ENCODE measurements around the gene ADISSP. TPM values are rescaled to one million over a fixed set of nuclear protein-coding genes. Genes with fewer than 3 reads are reported as not detected.
A peak's percentile ranks its signal among the peaks of the same experiment; 100 is the strongest.

Gene ADISSP
- total and polyA plus RNA-seq, 2 experiments from 2014 or later = 24.1 to 38.5 TPM

DNA sequence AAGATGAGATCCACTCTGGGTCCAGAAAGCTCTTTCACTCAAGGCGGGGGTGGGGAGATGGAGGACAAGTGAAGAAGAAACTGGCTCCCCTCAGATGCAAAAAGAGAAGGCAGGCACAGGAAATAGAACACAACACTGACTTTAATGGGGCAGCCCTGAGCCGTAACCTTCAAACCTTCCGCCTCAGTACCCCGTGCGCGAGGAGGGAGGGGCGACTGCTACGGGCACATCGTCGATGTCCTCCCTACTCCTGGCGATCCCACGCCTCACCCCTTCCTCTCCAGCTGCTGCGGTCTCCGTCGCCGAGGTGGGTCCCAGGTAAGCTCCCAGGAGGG lies 9.8 kb upstream of the ADISSP start:
- TF ChIP-seq, protein P1, sequence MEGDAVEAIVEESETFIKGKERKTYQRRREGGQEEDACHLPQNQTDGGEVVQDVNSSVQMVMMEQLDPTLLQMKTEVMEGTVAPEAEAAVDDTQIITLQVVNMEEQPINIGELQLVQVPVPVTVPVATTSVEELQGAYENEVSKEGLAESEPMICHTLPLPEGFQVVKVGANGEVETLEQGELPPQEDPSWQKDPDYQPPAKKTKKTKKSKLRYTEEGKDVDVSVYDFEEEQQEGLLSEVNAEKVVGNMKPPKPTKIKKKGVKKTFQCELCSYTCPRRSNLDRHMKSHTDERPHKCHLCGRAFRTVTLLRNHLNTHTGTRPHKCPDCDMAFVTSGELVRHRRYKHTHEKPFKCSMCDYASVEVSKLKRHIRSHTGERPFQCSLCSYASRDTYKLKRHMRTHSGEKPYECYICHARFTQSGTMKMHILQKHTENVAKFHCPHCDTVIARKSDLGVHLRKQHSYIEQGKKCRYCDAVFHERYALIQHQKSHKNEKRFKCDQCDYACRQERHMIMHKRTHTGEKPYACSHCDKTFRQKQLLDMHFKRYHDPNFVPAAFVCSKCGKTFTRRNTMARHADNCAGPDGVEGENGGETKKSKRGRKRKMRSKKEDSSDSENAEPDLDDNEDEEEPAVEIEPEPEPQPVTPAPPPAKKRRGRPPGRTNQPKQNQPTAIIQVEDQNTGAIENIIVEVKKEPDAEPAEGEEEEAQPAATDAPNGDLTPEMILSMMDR (IDR thresholded peaks at IDR 0.05; ENCODE audit: low read depth, low read length) = no peak
- H3K4me1 ChIP-seq (ENCODE audit: low read depth) = no peaks in the 10 kb centered on the region
- peaks cover 52% of the 10 kb centered on the region for H3K27me3 ChIP-seq
- H3K4me3 ChIP-seq = peak overlapping the region; percentile 21
- H3K27ac ChIP-seq = no peak overlapping the region
- no peaks in the 10 kb centered on the region for H3K9me3 ChIP-seq (ENCODE audit: low read depth)
- H3K36me3 ChIP-seq = no peaks in the 10 kb centered on the region
- DNase-seq (ENCODE audit: low read depth in 1 of 2, low spot score in 1 of 2) = no peak

DNA sequence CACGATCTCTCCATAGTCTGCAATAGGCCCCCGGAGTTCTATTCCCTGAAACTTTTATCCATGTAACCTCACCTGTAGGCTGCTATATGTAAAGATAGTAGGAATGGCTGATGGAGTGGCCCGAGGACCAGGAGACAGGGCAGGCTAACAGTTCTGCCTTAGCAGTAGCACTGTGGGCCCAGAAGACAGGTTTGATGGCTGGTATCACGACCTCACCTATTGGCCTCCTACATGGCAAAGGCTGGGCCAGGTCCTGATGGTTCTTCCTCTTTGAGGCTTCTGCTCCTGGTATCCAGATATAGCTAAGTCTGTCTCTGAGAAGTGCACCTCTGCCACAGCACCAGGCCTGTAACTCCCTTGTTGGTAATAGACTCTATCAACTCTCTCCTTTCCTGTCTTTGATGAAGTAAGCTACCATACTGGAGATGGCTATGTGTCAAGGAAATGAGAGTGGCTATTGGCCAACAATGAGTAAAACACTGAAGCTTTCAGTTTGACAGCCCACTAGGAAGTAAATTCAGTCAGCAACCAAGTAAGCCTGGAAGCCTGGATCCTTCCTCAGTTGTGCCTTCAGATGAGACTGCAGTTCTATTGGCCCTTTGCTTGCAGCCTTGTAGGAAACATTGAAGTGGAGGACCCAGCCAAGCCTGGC lies 8.0 kb upstream of the ADISSP start:
- H3K9me3 ChIP-seq (ENCODE audit: low read depth) = no peaks in the 10 kb centered on the region
- no peak overlapping the region for H3K27ac ChIP-seq
- TF ChIP-seq, protein P1 (IDR thresholded peaks at IDR 0.05; ENCODE audit: low read depth, low read length) = no peak
- DNase-seq (ENCODE audit: low read depth in 1 of 2, low spot score in 1 of 2) = no peak
- H3K4me3 ChIP-seq = no peak overlapping the region
- no peaks in the 10 kb centered on the region for H3K36me3 ChIP-seq
- no peaks in the 10 kb centered on the region for H3K4me1 ChIP-seq (ENCODE audit: low read depth)
- peaks cover 52% of the 10 kb centered on the region for H3K27me3 ChIP-seq

DNA sequence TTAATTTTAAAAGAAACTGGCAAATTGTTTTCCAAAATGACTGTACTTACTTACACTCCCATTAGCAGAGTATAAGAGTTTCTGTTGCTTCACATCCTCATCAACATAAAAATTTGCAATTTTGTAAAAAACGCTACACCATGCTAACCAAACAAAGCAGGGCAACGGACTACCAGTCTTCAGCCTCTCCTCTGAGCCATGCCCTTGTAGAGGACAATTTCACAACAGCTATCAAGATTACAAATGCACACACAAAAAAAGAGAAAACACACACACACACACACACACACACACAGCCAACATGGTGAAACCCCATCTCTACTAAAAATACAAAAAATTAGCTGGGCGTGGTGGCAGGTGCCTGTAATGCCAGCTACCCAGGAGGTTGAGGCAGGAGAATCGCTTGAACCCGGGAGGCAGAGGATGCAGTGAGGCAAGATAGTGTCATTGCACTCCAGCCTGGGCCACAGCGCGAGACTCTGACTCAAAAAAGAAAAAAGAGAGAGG lies 4.1 kb upstream of the ADISSP start:
- TF ChIP-seq, protein P1 (IDR thresholded peaks at IDR 0.05; ENCODE audit: low read depth, low read length) = no peak
- peaks cover 18% of the 10 kb centered on the region for H3K27me3 ChIP-seq
- H3K36me3 ChIP-seq = no peaks in the 10 kb centered on the region
- H3K9me3 ChIP-seq (ENCODE audit: low read depth) = no peaks in the 10 kb centered on the region
- no peak for DNase-seq (ENCODE audit: low read depth in 1 of 2, low spot score in 1 of 2)
- H3K4me3 ChIP-seq = no peak overlapping the region
- H3K27ac ChIP-seq = no peak overlapping the region
- no peaks in the 10 kb centered on the region for H3K4me1 ChIP-seq (ENCODE audit: low read depth)

DNA sequence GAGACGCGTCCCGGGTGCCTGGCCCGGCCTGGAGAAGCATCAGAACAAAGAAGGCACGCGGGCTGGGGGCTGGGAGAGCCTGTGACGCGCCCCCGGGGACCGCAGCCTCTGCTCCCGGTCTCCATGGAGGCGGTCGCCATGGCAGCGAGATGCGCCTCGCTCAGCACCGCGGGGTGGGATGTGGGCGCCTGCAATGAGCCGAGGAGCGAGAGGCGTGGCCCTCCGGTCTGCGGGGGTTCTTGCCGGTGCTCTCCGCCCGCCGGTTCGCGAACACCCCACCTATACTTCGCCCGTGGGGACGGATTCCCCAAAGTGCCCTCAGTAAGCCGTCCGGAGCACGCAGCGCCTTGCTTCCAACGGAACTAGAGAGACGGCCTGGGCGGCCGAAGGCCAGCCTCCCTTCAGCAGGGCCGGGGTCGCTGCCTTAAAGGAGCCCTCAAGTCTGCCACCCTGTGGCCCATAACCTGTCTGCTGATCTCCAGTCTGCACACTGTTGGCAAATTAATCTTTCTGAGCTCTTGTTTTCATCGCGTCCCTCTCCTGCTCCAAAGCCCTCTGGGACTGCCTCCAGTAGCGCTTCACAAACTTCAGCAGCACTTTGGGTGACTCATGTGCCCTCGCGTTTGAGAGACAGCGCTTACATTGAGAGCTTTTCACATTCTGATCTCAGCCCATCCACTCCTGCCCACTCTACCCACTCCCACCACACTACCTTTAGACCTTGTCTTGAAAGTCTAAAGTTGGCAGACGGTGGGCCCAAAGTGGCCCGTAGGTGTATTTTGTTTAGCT lies 983 bp upstream of the ADISSP start:
- TF ChIP-seq, protein P1 (IDR thresholded peaks at IDR 0.05; ENCODE audit: low read depth, low read length) = peak; percentile 43
- Histone ChIP-seq H3K4me3 (peak overlapping the region; percentile 68), H3K9me3 (ENCODE audit: low read depth) (no peaks in the 10 kb centered on the region), H3K27ac (peak overlapping the region; percentile 69), H3K36me3 (no peaks in the 10 kb centered on the region), H3K4me1 (ENCODE audit: low read depth) (no peaks in the 10 kb centered on the region), H3K27me3 (no peaks in the 10 kb centered on the region)
- peak; percentile 81 to 87 for DNase-seq (ENCODE audit: low read depth in 1 of 2, low spot score in 1 of 2)

DNA sequence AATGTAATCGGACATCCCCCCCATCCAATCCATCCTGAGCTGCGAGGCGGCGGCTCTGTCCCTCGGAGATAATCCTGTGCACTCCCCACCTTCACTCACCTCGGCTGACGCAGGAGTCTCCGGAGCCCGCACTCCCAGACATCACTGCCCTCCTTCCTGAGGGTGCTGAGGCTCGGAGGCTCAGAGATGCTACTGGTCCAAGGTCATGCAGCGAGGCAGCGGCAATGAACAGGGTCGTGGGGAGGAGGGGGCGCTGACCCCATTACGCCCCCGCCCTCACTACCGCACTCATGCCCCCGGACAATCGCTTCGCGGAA lies 485 bp downstream of the ADISSP start:
- Histone ChIP-seq H3K27ac (no peak overlapping the region), H3K9me3 (ENCODE audit: low read depth) (no peaks in the 10 kb centered on the region), H3K4me1 (ENCODE audit: low read depth) (no peaks in the 10 kb centered on the region), H3K36me3 (no peaks in the 10 kb centered on the region), H3K4me3 (peak overlapping the region; percentile 68), H3K27me3 (no peaks in the 10 kb centered on the region)
- TF ChIP-seq, protein P1 (IDR thresholded peaks at IDR 0.05; ENCODE audit: low read depth, low read length) = no peak
- DNase-seq (ENCODE audit: low read depth in 1 of 2, low spot score in 1 of 2) = peak in 1 of 2 donors; percentile 17

All from cardiac muscle cell (in vitro differentiated cells and primary cell).